ENCODE data around the gene KEL.

The KEL gene

DNA sequence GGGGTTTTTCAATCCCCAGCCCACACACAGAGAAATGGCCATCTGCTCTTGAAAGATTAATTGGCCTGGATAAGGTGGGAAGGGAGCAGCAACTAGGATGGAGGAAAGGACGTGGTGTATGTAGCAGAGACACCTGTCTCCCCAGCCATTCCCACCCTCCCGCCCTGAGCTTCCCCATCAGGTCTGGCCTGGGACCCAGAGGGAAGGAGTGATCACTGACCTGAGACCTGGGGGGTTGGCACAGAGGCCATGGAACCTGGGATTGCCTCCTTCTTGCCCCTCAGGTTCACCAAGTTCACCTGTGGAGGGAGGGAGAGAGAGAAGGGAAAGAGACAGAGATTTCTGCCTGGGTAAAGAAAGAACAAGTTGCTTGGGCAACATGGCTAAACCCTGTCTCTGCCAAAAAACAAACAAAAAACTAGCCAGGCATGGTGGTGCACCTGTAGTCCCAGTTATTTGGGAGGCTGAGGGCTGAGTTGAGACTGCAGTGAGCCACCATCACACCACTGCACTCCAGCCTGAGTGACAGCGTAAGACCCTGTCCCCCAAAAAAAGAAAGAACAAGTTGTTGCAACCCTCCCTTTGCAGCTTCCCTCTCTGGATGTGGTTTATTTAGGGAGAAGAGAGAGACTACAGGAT is 65.3 kb downstream of the KEL start:
- DNase-seq = no peak

DNA sequence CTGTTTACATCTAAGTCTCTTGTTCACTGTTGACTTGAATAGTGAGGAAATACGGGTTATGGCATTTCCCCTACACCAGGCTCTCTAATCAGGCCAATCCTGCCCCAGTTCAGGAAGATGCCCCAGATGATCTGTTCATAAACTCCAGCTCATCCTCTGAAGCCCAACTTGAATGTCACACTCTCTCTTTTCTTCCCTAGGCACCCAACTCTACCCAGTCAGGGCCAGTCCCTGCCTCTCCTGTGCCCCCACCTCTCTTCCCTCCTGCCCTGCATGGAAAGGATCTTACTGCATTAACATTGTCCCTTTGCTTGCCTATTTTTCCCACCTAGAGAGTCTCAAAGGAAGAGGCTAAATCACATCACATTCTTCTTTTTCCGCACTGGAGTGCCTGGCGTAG is 66.0 kb downstream of the KEL start:
- DNase-seq = no peak

DNA sequence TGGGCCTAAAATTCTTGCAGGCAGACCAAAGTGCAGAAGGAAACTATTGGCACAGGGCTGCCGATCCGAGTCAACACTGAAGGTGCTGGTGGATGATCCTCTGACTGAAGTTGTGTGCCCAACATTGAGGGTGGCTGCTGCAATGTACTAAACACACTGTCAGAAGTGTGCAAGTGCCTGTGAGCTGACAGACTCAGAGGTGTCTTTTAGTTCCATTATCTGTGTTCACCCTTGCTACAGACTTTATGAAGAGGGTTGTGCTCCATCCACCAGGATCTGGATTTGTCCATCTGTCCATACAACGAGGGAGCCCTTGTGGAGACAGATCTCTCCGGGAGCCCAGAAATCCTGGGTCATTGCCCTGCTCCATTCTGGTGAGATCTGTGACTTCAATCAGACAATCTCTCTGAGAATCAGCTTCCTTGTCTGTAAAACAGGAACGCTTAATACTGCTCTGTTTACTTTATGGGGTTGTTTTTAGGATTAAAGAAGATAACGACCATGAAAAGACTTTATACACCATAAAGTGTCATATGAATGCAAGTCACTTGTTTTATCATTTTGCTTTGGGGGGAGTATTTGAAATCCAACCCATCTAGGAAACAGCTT is 67.1 kb downstream of the KEL start:
- DNase-seq = no peak

DNA sequence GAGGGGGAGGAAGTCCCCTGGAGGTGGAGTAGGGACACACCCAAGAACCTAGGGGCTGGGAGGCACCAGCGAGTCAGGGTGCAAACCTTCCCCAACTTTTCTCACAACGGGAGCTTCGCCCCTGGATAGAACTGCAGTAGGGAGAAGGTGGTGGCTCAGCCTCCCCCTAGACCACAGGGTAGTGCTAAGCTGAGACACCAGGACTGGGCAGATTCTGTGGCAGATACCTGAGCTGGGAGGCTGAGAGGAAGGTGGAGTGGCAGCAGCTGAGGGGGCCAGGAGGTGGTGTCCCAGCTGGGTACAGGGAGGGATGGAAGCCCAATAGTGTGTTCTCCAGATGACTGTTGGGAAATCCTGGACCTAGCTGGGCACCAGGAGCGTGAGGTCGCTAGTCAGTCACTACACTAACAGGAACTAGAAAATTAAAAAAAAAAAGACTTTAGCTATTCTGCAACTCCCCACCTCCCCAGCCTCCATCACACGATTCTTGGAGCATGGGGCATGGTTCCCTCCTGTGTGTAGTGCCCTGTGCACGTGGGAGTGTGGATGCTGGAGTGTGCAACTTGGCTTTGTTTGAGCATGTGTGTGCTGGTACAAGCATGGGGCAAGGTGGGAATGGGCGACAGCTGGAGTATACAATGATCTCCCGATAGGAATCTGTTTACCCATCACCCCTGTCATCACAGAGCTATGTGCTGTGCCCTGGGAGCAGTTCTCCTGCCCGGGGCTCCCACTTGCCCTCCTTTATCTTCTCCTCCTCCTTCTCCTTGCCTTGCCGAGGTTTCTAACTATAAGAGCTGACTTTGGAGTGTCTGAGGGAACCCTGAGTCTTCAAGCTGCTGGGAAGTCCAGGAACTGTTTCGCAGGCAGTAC is 67.8 kb downstream of the KEL start:
- no peak for DNase-seq

DNA sequence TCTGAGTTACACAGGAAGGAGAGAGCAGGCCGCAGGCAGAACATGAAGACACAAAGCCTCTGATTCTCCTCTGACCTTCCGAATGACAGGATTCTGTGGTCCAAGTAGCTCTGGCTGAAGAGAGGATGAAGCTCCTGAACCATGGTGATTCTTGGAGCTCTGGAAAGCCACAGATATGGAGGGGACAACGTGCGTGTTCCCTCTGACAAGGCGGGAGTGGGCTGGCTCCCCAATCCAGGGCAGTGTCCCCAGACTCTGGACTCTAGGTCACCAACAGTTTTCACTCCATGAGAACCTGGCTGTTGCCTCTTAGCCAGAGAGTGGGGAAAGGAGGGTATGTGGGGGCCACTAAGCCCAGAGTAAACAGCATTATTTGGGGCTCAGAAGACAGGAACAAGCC is 69.2 kb downstream of the KEL start:
- no peak for DNase-seq

DNA sequence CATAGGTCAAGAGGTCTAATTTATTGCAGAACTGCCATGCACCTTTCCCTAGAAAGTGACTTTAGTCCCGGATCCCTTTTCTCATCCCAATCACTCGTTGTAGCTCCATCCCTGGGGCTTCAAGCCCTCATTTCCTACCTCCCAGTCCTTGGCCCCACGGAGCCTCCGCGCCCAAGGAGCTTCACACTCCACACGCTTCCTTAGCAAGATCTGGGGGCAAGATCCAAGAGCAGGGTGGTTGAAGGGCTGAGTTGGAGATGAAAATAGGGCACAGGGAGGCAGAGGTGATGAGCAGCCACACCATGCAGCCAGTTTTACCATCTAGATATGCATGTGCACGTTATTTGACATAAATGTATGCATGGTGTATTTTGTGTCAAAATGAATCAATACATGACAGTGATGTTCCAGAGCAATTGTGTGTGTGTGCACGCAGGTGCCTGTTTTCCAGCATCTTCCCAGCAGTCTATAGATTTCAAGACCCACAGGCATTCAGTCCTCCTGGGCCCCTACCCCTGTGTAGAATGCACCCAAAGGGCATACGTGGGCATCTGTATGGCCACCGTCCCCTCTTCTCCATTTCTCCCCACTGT is 70.6 kb downstream of the KEL start:
- no peak for DNase-seq
